GM18520 (cell line): ENCODE data around the gene ARSI.
"Not testable (repeated sequence)": the region's sequence is repeated elsewhere in the genome, so short reads cannot be mapped to it uniquely, and the experiment has no call there.

Experiments
- ATAC-seq: cut with Tn5 transposase; IDR thresholded peaks from one replicate; pipeline ENCODE4 v1.9.1; 2021; ENCODE audit not compliant: unreplicated experiment

The ARSI gene

GRCh38 chr5:150248946-150249345 lies 53.8 kb downstream of the ARSI start:
- ATAC-seq: no peak

- ATAC-seq: not testable (repeated sequence)
Observed at GRCh38 chr5:150248493-150248892, 54.2 kb downstream of the ARSI start.

GRCh38 chr5:150247726-150248125 lies 55.0 kb downstream of the ARSI start:
- ATAC-seq: no peak

GRCh38 chr5:150246835-150247234 lies 55.9 kb downstream of the ARSI start:
- ATAC-seq: no peak

GRCh38 chr5:150246429-150246828 lies 56.3 kb downstream of the ARSI start:
- ATAC-seq: no peak
